Iris pigment epithelial cell (primary cell): ENCODE results near the gene SLC51A.

ENCODE experiments used
- DNase-seq: peaks from one replicate; pipeline ENCODE4 v3.0.0-alpha.2; 2011; ENCODE audit warnings: low read depth

The SLC51A gene

GRCh38 chr3:196216681-196217211 lies 412 bp downstream of the SLC51A start:
- DNase-seq = no peak

- DNase-seq = no peak
Measured at GRCh38 chr3:196217307-196218154, 1.2 kb downstream of the SLC51A start.

GRCh38 chr3:196218155-196218712 lies 1.9 kb downstream of the SLC51A start:
- no peak for DNase-seq

GRCh38 chr3:196219194-196219969 lies 3.0 kb downstream of the SLC51A start:
- DNase-seq = peak; percentile 96

- no peak for DNase-seq
Measured at GRCh38 chr3:196219970-196220311, 3.6 kb downstream of the SLC51A start.

- DNase-seq = no peak
Measured at GRCh38 chr3:196220587-196220986, 4.3 kb downstream of the SLC51A start.

GRCh38 chr3:196220991-196221390 lies 4.7 kb downstream of the SLC51A start:
- no peak for DNase-seq

- no peak for DNase-seq
Measured at GRCh38 chr3:196222876-196223595, 6.7 kb downstream of the SLC51A start.

GRCh38 chr3:196225086-196225485 lies 8.8 kb downstream of the SLC51A start:
- no peak for DNase-seq

- no peak for DNase-seq
Measured at GRCh38 chr3:196225763-196226364, 9.5 kb downstream of the SLC51A start.

GRCh38 chr3:196227121-196227561 lies 10.8 kb downstream of the SLC51A start:
- DNase-seq = no peak

- no peak for DNase-seq
Measured at GRCh38 chr3:196227629-196228493, 11.5 kb downstream of the SLC51A start.

GRCh38 chr3:196232154-196232881 lies 16.0 kb downstream of the SLC51A start:
- no peak for DNase-seq

GRCh38 chr3:196232882-196233251 lies 16.5 kb downstream of the SLC51A start:
- DNase-seq = no peak

- no peak for DNase-seq
Measured at GRCh38 chr3:196235452-196236122, 19.3 kb downstream of the SLC51A start.

- no peak for DNase-seq
Measured at GRCh38 chr3:196236223-196236622, 19.9 kb downstream of the SLC51A start.

GRCh38 chr3:196237203-196237602 lies 20.9 kb downstream of the SLC51A start:
- DNase-seq = no peak

- DNase-seq = peak; percentile 77
Measured at GRCh38 chr3:196238612-196239560, 22.6 kb downstream of the SLC51A start.
